NB4 (cell line): ENCODE measurements around the gene EXD3.

Experiments
- CTCF ChIP-seq: IDR thresholded peaks from one replicate; pipeline ENCODE4 v1.5.1; 2012; ENCODE audit warnings: low read depth, low read length
- MAX ChIP-seq: IDR thresholded peaks from 2 replicates; pipeline ENCODE4 v1.6.1; 2011; ENCODE audit warnings: low read depth, low read length
- MYC ChIP-seq: IDR thresholded peaks from 2 replicates; pipeline ENCODE4 v1.6.1; 2011; ENCODE audit warnings: low read depth, low read length
- POLR2A ChIP-seq: IDR thresholded peaks from 2 replicates; pipeline ENCODE4 v1.6.1; 2011; ENCODE audit warnings: mild to moderate bottlenecking; ENCODE audit not compliant: insufficient read length; ENCODE audit errors: extremely low read depth

GRCh38 chr9:137407590-137408300, 15.2 kb downstream of the EXD3 start:
- TF ChIP-seq CTCF (no peak), POLR2A (no peak), MYC (no peak), MAX (no peak)
